Thoracic aorta (tissue), 2 donors: ENCODE measurements around the gene FBXO10. TPM values are rescaled to one million over a fixed set of nuclear protein-coding genes. Genes with fewer than 3 reads are reported as not detected.
"Not testable (repeated sequence)": the region's sequence is repeated elsewhere in the genome, so short reads cannot be mapped to it uniquely, and the experiment has no call there.

Source experiments
- ATAC-seq: fragments of 150-250 bp; one replicate; pipeline ENCODE4 v1.8.0; 2017; ENCODE audit warnings: low read depth; ENCODE audit not compliant: insufficient number of reproducible peaks, low FRiP score
- DNase-seq: peaks from one replicate; pipeline ENCODE4 v3.0.0-alpha.2; 2020; ENCODE audit warnings: low spot score
- H3K27ac ChIP-seq, 2 donors: fragments of 200-600 bp; sonication (generic); 1 replicate in 1 of 2; 2 replicates in 1 of 2; pipeline ENCODE4 v1.5.1; 2016; ENCODE audit warnings: mild to moderate bottlenecking in 2 of 2, moderate library complexity in 2 of 2
- H3K27me3 ChIP-seq: fragments of 200-600 bp; sonication (generic); replicated peaks from 2 replicates; pipeline ENCODE4 v1.6.0; 2016; ENCODE audit warnings: mild to moderate bottlenecking; ENCODE audit not compliant: insufficient read depth
- H3K36me3 ChIP-seq: fragments of 200-600 bp; sonication (generic); one replicate; pipeline ENCODE4 v1.5.1; 2016
- H3K4me1 ChIP-seq, 2 donors: fragments of 200-600 bp; sonication (generic); 1 replicate in 1 of 2; 2 replicates in 1 of 2; pipeline versions ENCODE4 v1.5.1 to v1.6.0; 2016; ENCODE audit warnings: low read depth in 2 of 2, mild to moderate bottlenecking in 1 of 2; ENCODE audit not compliant: control insufficient read depth in 1 of 2
- H3K4me3 ChIP-seq: fragments of 200-600 bp; sonication (generic); 2 replicates; pipeline ENCODE4 v1.5.1; 2016; ENCODE audit warnings: mild to moderate bottlenecking
- H3K9me3 ChIP-seq: fragments of 200-600 bp; sonication (generic); 2 replicates; pipeline ENCODE4 v1.5.1; 2016
- CTCF ChIP-seq: fragments of 200-600 bp; sonication (generic); IDR thresholded peaks from one replicate; pipeline ENCODE4 v1.5.1; 2019; ENCODE audit warnings: antibody characterized with exemption
- total RNA-seq, 2 donors: library from RNA; depleted of rRNA; stranded (reverse); fragments of >200 nt; gene quantifications; one replicate each; pipeline versions ENCODE4 v1.1.0 to v1.2.3, GENCODE V29; 2016

The FBXO10 gene
- total RNA-seq, 2 donors from 2014 or later: 6.9 to 20.7 TPM

GRCh38 chr9:37609735-37610397 is 33.7 kb upstream of the FBXO10 start:
- Histone ChIP-seq H3K27me3 (no peaks in the 10 kb centered on the region), H3K27ac (no peak overlapping the region), H3K4me3 (no peak overlapping the region), H3K36me3 (no peaks in the 10 kb centered on the region), H3K9me3 (no peaks in the 10 kb centered on the region), H3K4me1 (no peaks in the 10 kb centered on the region)
- no peak for TF ChIP-seq CTCF
- no peak for ATAC-seq
- DNase-seq: no peak

- no peak for DNase-seq
- no peak for TF ChIP-seq CTCF
Measured at GRCh38 chr9:37608250-37608649, 32.1 kb upstream of the FBXO10 start.

GRCh38 chr9:37604296-37604695 is 28.1 kb upstream of the FBXO10 start:
- ATAC-seq: no peak
- no peaks in the 10 kb centered on the region for H3K4me1 ChIP-seq

More at GRCh38 chr9:37608250-37608649, 32.1 kb upstream of the FBXO10 start:
- no peak for ATAC-seq
- H3K27ac ChIP-seq: no peak overlapping the region
- H3K27me3 ChIP-seq: peaks cover 8% of the 10 kb centered on the region
- H3K4me1 ChIP-seq: no peaks in the 10 kb centered on the region
- H3K9me3 ChIP-seq: no peaks in the 10 kb centered on the region
- H3K36me3 ChIP-seq: no peaks in the 10 kb centered on the region
- H3K4me3 ChIP-seq: no peak overlapping the region

GRCh38 chr9:37602817-37603216 is 26.6 kb upstream of the FBXO10 start:
- H3K9me3 ChIP-seq: no peaks in the 10 kb centered on the region
- H3K27ac ChIP-seq: no peak overlapping the region
- no peak overlapping the region for H3K4me3 ChIP-seq
- H3K27me3 ChIP-seq: peaks cover 8% of the 10 kb centered on the region
- no peaks in the 10 kb centered on the region for H3K36me3 ChIP-seq
- no peak for DNase-seq
- no peak for ATAC-seq
- H3K4me1 ChIP-seq: no peaks in the 10 kb centered on the region
- TF ChIP-seq CTCF: no peak

More at GRCh38 chr9:37604296-37604695, 28.1 kb upstream of the FBXO10 start:
- H3K27me3 ChIP-seq: peaks cover 8% of the 10 kb centered on the region
- DNase-seq: no peak
- H3K36me3 ChIP-seq: no peaks in the 10 kb centered on the region
- no peak for TF ChIP-seq CTCF
- no peaks in the 10 kb centered on the region for H3K9me3 ChIP-seq
- H3K27ac ChIP-seq: no peak overlapping the region
- no peak overlapping the region for H3K4me3 ChIP-seq

GRCh38 chr9:37602061-37602460 is 25.9 kb upstream of the FBXO10 start:
- not testable (repeated sequence) for H3K27me3 ChIP-seq, H3K4me3 ChIP-seq, H3K9me3 ChIP-seq, H3K4me1 ChIP-seq, H3K27ac ChIP-seq, ATAC-seq, H3K36me3 ChIP-seq, DNase-seq

GRCh38 chr9:37596504-37596903 is 20.3 kb upstream of the FBXO10 start:
- Histone ChIP-seq H3K4me1 (peaks cover 8 to 13% of the 10 kb centered on the region in 2 donors), H3K9me3 (no peaks in the 10 kb centered on the region), H3K27me3 (no peaks in the 10 kb centered on the region), H3K4me3 (no peak overlapping the region), H3K36me3 (no peaks in the 10 kb centered on the region), H3K27ac (no peak overlapping the region)
- ATAC-seq (no peak), DNase-seq (no peak)
- no peak for TF ChIP-seq CTCF
